Astrocyte (in vitro differentiated cells and primary cell): ENCODE data around the gene NFIA.

Experiments
- EZH2 ChIP-seq: IDR thresholded peaks from 2 replicates; pipeline ENCODE4 v1.6.1; 2012; ENCODE audit warnings: mild to moderate bottlenecking, low read length, inconsistent platforms; ENCODE audit not compliant: insufficient read depth
- TF ChIP-seq, protein P1 (sequence below): IDR thresholded peaks from 2 replicates; pipeline ENCODE4 v1.5.1; 2011; ENCODE audit warnings: low read depth, mild to moderate bottlenecking, inconsistent platforms, low read length, moderate library complexity; ENCODE audit not compliant: insufficient read depth

DNA sequence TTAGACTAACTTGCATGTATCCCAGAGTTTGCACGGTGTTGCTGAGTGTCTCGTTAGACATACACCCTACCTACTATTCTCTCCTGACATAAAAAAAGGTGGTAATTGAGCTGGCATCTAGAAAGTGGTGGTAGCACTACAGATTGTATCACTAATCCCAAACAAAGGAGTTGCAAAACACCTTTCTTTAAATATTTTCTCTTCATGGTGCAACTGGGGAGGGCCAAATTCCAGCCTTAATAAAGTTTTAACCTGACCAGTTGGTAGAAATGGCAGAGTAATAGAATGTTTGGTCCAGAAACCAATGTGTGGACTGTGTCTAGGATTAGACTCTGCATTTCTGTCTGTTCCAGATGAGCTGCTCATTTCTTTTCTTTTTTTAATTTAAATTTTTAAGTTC, 40.0 kb downstream of the NFIA start:
- TF ChIP-seq, protein P1, sequence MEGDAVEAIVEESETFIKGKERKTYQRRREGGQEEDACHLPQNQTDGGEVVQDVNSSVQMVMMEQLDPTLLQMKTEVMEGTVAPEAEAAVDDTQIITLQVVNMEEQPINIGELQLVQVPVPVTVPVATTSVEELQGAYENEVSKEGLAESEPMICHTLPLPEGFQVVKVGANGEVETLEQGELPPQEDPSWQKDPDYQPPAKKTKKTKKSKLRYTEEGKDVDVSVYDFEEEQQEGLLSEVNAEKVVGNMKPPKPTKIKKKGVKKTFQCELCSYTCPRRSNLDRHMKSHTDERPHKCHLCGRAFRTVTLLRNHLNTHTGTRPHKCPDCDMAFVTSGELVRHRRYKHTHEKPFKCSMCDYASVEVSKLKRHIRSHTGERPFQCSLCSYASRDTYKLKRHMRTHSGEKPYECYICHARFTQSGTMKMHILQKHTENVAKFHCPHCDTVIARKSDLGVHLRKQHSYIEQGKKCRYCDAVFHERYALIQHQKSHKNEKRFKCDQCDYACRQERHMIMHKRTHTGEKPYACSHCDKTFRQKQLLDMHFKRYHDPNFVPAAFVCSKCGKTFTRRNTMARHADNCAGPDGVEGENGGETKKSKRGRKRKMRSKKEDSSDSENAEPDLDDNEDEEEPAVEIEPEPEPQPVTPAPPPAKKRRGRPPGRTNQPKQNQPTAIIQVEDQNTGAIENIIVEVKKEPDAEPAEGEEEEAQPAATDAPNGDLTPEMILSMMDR, result no peak
- TF ChIP-seq EZH2, result no peak
